Lower leg skin (tissue), 4 donors: Measurements from ENCODE around the gene GOLPH3L. TPM values are rescaled to one million over a fixed set of nuclear protein-coding genes. Genes with fewer than 3 reads are reported as not detected.
A peak's percentile ranks its signal among the peaks of the same experiment; 100 is the strongest.
"Not testable (repeated sequence)": the region's sequence is repeated elsewhere in the genome, so short reads cannot be mapped to it uniquely, and the experiment has no call there.

Source experiments
- DNase-seq, 2 donors: peaks; one replicate each; pipeline ENCODE4 v3.0.0-alpha.2; 2019; ENCODE audit warnings: low spot score in 2 of 2
- H3K4me3 ChIP-seq: fragments of 200-600 bp; sonication (generic); 2 replicates; pipeline ENCODE4 v1.5.1; 2017; ENCODE audit warnings: mild to moderate bottlenecking, low read depth; ENCODE audit not compliant: poor library complexity, severe bottlenecking
- POLR2A ChIP-seq, 2 donors: fragments of 450-650 bp; IDR thresholded peaks; one replicate each; pipeline ENCODE4 v1.6.1; 2016 to 2017; ENCODE audit warnings: antibody characterized with exemption in 2 of 2, mild to moderate bottlenecking in 1 of 2, moderate library complexity in 1 of 2
- WGBS, 2 donors: methylation state at CpG; one replicate each; pipeline ENCODE4 v1.1.5; 2018; 5-methylcytosine and 5-hydroxymethylcytosine counted together
- intact Hi-C: fragments of 100-400 bp; cut with DNase I; formaldehyde crosslinking; loops from one replicate; pipeline ENCODE4 v1.15.0; 2023; ENCODE audit warnings: low total_unique reads
- total RNA-seq, 4 donors: library from RNA; depleted of rRNA; stranded (reverse); fragments of >200 nt; gene quantifications; one replicate each; pipeline ENCODE4 v1.1.0, GENCODE V29; 2016
- TF ChIP-seq, protein P1 (sequence below), 3 donors: fragments of 450-650 bp; IDR thresholded peaks; one replicate each; pipeline ENCODE4 v1.5.1; 2016; ENCODE audit warnings: antibody characterized with exemption in 3 of 3, mild to moderate bottlenecking in 3 of 3, moderate library complexity in 2 of 3

Gene GOLPH3L
- total RNA-seq, 4 donors from 2014 or later: 18.0 to 24.3 (median 21.5) TPM

DNA sequence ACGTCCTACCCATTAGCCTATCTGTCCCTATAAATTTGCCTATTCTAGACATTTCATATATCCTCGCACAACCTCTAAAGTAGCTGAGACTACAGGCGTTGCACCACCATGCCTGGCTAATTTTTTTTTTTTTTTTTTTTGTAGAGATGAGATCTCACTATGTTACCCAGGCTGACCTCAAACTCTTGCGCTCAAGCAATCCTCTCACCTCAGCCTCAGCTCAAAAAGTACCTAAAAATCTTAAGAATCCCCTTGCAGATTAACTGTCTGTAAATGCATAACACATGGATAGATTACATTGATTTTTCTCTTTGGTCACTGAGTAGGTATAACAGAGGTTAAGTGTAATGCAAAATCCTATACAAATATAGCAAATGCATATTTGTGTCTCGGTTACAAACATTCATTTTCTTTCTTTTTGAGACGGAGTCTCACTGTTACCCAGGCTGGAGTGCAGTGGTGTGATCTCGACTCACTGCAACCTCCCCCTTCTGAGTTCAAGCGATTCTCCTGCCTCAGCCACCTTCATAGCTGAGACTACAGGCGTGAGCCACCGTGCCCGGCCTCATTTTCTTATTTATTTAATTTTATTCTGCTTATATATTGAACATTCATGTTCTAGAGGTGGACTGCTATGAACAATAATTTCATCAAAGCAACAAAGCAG is 21.4 kb upstream of the GOLPH3L start:
- 79 to 87% methylated on average over 11 of the region's 11 CpGs for WGBS, 2 donors
- H3K4me3 ChIP-seq: no peak overlapping the region
- DNase-seq: no peak
- intact Hi-C loops: no loop called here
- TF ChIP-seq POLR2A (IDR thresholded peaks at IDR 0.05): no peak
- TF ChIP-seq, protein P1, sequence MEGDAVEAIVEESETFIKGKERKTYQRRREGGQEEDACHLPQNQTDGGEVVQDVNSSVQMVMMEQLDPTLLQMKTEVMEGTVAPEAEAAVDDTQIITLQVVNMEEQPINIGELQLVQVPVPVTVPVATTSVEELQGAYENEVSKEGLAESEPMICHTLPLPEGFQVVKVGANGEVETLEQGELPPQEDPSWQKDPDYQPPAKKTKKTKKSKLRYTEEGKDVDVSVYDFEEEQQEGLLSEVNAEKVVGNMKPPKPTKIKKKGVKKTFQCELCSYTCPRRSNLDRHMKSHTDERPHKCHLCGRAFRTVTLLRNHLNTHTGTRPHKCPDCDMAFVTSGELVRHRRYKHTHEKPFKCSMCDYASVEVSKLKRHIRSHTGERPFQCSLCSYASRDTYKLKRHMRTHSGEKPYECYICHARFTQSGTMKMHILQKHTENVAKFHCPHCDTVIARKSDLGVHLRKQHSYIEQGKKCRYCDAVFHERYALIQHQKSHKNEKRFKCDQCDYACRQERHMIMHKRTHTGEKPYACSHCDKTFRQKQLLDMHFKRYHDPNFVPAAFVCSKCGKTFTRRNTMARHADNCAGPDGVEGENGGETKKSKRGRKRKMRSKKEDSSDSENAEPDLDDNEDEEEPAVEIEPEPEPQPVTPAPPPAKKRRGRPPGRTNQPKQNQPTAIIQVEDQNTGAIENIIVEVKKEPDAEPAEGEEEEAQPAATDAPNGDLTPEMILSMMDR (IDR thresholded peaks at IDR 0.05): no peak

GRCh38 chr1:150709031-150709430 is 12.1 kb upstream of the GOLPH3L start:
- intact Hi-C loops, DNase-seq, H3K4me3 ChIP-seq: not testable (repeated sequence)
- WGBS, 2 donors: 86 to 88% methylated on average over 1 of the region's 1 CpG

DNA sequence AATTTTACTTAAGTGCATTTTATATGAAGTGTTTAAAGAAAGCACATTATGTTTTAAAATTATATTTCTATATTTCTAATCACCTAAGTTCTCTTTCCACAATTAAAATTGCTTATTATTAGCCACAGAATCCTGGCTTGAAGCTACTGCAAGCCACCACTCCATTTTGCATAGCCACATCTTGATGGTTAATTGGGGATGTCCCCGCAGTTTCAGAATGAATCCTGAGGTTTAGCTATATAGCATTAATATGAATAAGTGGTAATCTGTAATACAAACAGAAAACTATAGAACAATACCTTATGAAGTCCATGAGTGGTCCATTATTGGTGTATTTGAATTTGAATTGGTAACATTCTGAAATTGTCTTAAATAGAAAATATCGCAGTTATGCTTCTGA is 11.6 kb upstream of the GOLPH3L start:
- TF ChIP-seq, protein P1 (IDR thresholded peaks at IDR 0.05): no peak
- TF ChIP-seq POLR2A (IDR thresholded peaks at IDR 0.05): no peak
- no peak overlapping the region for H3K4me3 ChIP-seq
- 96 to 97% methylated on average over 2 of the region's 2 CpGs for WGBS, 2 donors
- no peak for DNase-seq
- intact Hi-C loops: no loop called here

GRCh38 chr1:150706091-150706490 is 9.1 kb upstream of the GOLPH3L start:
- no peak overlapping the region for H3K4me3 ChIP-seq
- no peak for DNase-seq
- TF ChIP-seq, protein P1 (IDR thresholded peaks at IDR 0.05): no peak
- TF ChIP-seq POLR2A (IDR thresholded peaks at IDR 0.05): no peak
- 72 to 81% methylated on average over 1 of the region's 1 CpG for WGBS, 2 donors
- intact Hi-C loops: no loop called here

- TF ChIP-seq, protein P1 (IDR thresholded peaks at IDR 0.05): no peak
- TF ChIP-seq POLR2A (IDR thresholded peaks at IDR 0.05): no peak
- H3K4me3 ChIP-seq: no peak overlapping the region
- intact Hi-C loops: no loop called here
- no peak for DNase-seq
Observed at GRCh38 chr1:150703427-150703826, 6.5 kb upstream of the GOLPH3L start.

GRCh38 chr1:150696590-150696989 is 364 bp downstream of the GOLPH3L start:
- WGBS, 2 donors: 1 to 2% methylated on average over 6 of the region's 6 CpGs
- intact Hi-C loops: no loop called here
- peak overlapping the region; percentile 28 for H3K4me3 ChIP-seq
- no peak for DNase-seq
- TF ChIP-seq POLR2A (IDR thresholded peaks at IDR 0.05): no peak
- TF ChIP-seq, protein P1 (IDR thresholded peaks at IDR 0.05): no peak
